ENCODE measurements around the gene ARHGEF28. TPM values are rescaled to one million over a fixed set of nuclear protein-coding genes. Genes with fewer than 3 reads are reported as not detected.

Gene ARHGEF28
- total RNA-seq, 3 donors from 2014 or later (not counting 1 experiment from before 2014, with no cell fraction given): 2.3 to 7.1 (median 5.8) TPM

DNA sequence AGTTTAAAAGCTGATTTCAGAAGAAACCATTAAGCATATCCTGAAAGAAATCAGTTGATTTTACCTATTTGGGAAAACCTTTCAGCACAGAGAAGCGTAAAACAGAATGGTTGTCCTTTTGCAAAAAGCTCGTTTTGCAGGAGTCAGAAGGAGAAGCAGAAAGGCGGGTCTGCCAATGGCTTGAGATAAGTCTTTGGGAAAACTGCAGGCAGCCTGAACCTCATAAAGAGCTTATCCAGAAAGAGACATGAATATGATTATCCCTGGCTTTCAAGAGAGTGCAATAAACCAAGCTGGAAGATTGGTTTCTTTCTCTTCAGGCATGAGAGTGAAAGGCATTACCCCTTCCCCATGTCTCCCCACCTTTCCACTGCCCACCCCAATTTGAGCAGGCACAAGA lies 353.3 kb downstream of the ARHGEF28 start:
- Histone ChIP-seq H3K27me3 (ENCODE audit: control insufficient read depth, insufficient read depth, low read length) (no peaks in the 10 kb centered on the region), H3K27ac (ENCODE audit: low read length) (no peak overlapping the region), H3K4me1 (ENCODE audit: control insufficient read depth, insufficient read depth, low read length) (no peaks in the 10 kb centered on the region), H3K9me3 (ENCODE audit: control insufficient read depth, insufficient read depth, low read length) (no peaks in the 10 kb centered on the region), H3K36me3 (ENCODE audit: control insufficient read depth, insufficient read depth, low read length) (no peaks in the 10 kb centered on the region), H3K4me3 (ENCODE audit: low read length) (no peak overlapping the region)
- no peaks in the 10 kb centered on the region for H3K9me3 Mint-ChIP-seq
- no peak for DNase-seq
- H3K27me3 Mint-ChIP-seq (ENCODE audit: low read depth in 2 of 2): peaks cover 0 to 24% of the 10 kb centered on the region in 2 donors
- 95% methylated on average over 3 of the region's 3 CpGs for WGBS (ENCODE audit: insufficient coverage)
- intact Hi-C loops (cut with micrococcal nuclease): no loop called here
- H3K4me1 Mint-ChIP-seq: no peaks in the 10 kb centered on the region
- TF ChIP-seq, protein P1, sequence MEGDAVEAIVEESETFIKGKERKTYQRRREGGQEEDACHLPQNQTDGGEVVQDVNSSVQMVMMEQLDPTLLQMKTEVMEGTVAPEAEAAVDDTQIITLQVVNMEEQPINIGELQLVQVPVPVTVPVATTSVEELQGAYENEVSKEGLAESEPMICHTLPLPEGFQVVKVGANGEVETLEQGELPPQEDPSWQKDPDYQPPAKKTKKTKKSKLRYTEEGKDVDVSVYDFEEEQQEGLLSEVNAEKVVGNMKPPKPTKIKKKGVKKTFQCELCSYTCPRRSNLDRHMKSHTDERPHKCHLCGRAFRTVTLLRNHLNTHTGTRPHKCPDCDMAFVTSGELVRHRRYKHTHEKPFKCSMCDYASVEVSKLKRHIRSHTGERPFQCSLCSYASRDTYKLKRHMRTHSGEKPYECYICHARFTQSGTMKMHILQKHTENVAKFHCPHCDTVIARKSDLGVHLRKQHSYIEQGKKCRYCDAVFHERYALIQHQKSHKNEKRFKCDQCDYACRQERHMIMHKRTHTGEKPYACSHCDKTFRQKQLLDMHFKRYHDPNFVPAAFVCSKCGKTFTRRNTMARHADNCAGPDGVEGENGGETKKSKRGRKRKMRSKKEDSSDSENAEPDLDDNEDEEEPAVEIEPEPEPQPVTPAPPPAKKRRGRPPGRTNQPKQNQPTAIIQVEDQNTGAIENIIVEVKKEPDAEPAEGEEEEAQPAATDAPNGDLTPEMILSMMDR (IDR thresholded peaks at IDR 0.05): no peak
- no peak overlapping the region for H3K4me3 Mint-ChIP-seq
- H3K27ac Mint-ChIP-seq: no peak overlapping the region
- ATAC-seq: no peak
- no peaks in the 10 kb centered on the region for H3K36me3 Mint-ChIP-seq

DNA sequence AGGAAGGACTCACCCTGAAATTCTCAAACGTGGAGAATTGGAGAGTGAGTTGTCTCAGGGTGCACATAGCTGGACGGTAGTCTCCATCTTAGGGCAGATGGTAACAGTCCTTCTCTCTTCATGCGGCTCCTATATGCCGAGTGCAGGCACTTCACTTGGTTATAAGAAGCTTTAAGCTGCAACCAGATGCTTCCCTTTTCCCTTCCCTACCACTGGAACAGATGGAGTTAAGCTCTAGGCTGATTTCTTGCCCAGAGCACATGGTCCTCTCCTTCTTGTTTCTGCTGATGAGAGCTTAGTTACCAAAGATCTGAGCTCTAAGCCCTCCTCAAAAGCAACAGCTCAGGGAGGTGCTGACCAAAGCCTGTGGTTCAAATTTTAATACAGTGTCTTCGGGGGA lies 355.7 kb downstream of the ARHGEF28 start:
- no peak overlapping the region for H3K4me3 ChIP-seq (ENCODE audit: low read length)
- TF ChIP-seq, protein P1 (IDR thresholded peaks at IDR 0.05): no peak
- no peaks in the 10 kb centered on the region for H3K9me3 Mint-ChIP-seq
- H3K27me3 ChIP-seq (ENCODE audit: control insufficient read depth, insufficient read depth, low read length): no peaks in the 10 kb centered on the region
- H3K27ac Mint-ChIP-seq: no peak overlapping the region
- no peaks in the 10 kb centered on the region for H3K36me3 ChIP-seq (ENCODE audit: control insufficient read depth, insufficient read depth, low read length)
- H3K4me1 Mint-ChIP-seq: no peaks in the 10 kb centered on the region
- no peak for ATAC-seq
- H3K36me3 Mint-ChIP-seq: no peaks in the 10 kb centered on the region
- 88% methylated on average over 5 of the region's 5 CpGs for WGBS (ENCODE audit: insufficient coverage)
- no peaks in the 10 kb centered on the region for H3K4me1 ChIP-seq (ENCODE audit: control insufficient read depth, insufficient read depth, low read length)
- H3K4me3 Mint-ChIP-seq: no peak overlapping the region
- intact Hi-C loops (cut with micrococcal nuclease): no loop called here
- no peak overlapping the region for H3K27ac ChIP-seq (ENCODE audit: low read length)
- H3K9me3 ChIP-seq (ENCODE audit: control insufficient read depth, insufficient read depth, low read length): no peaks in the 10 kb centered on the region
- H3K27me3 Mint-ChIP-seq (ENCODE audit: low read depth in 2 of 2): peaks cover 0 to 25% of the 10 kb centered on the region in 2 donors
- no peak for DNase-seq

DNA sequence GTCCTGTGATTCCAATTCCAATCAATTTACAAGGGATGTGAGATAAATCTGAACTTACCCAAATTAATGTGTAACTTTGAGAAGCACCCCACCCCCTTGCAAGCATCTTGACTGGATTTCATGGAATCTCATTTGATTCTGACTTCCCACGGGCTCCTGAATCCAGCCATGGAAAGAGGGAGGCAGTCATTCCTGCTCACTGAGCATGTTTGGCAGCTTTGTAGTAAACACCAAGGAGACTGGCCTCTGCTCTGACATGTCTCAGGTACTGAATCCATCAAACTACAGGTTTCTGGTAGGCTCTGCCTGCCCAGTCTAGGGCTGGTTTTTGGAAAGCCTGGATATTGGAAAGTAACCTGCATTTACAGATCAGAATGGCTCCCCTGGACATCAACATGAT lies 357.6 kb downstream of the ARHGEF28 start:
- H3K9me3 Mint-ChIP-seq: no peaks in the 10 kb centered on the region
- no peak overlapping the region for H3K4me3 Mint-ChIP-seq
- no peaks in the 10 kb centered on the region for H3K4me1 Mint-ChIP-seq
- DNase-seq (no peak), ATAC-seq (no peak)
- Histone ChIP-seq H3K9me3 (ENCODE audit: control insufficient read depth, insufficient read depth, low read length) (no peaks in the 10 kb centered on the region), H3K36me3 (ENCODE audit: control insufficient read depth, insufficient read depth, low read length) (no peaks in the 10 kb centered on the region), H3K27ac (ENCODE audit: low read length) (no peak overlapping the region), H3K27me3 (ENCODE audit: control insufficient read depth, insufficient read depth, low read length) (no peaks in the 10 kb centered on the region), H3K4me1 (ENCODE audit: control insufficient read depth, insufficient read depth, low read length) (no peaks in the 10 kb centered on the region), H3K4me3 (ENCODE audit: low read length) (no peak overlapping the region)
- H3K27ac Mint-ChIP-seq: no peak overlapping the region
- H3K27me3 Mint-ChIP-seq (ENCODE audit: low read depth in 2 of 2): peaks cover 0 to 15% of the 10 kb centered on the region in 2 donors
- intact Hi-C loops (cut with micrococcal nuclease): no loop called here
- no peaks in the 10 kb centered on the region for H3K36me3 Mint-ChIP-seq
- WGBS (ENCODE audit: insufficient coverage): 90% methylated on average over 1 of the region's 1 CpG
- TF ChIP-seq, protein P1 (IDR thresholded peaks at IDR 0.05): no peak

DNA sequence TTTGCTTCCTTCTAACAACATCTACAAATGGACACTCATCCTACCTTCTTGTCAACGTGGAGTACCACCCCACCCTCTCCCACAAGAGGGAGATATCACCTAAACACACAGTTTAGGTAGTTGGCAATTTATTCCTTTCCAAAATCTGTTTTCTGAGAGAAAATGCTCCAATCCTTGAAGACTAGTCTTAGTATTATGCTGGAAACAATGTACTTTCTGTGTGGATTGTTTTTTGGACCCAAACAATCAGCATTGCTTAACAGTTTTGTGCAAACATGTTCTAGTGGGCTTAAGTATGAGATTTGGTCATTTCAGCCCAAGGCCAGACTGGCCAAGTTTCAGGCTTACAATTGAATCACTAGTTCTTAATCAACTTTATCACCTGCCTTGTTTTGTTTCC lies 359.1 kb downstream of the ARHGEF28 start:
- no peaks in the 10 kb centered on the region for H3K36me3 Mint-ChIP-seq
- Histone ChIP-seq H3K36me3 (ENCODE audit: control insufficient read depth, insufficient read depth, low read length) (no peaks in the 10 kb centered on the region), H3K27ac (ENCODE audit: low read length) (no peak overlapping the region), H3K4me1 (ENCODE audit: control insufficient read depth, insufficient read depth, low read length) (no peaks in the 10 kb centered on the region), H3K4me3 (ENCODE audit: low read length) (no peak overlapping the region), H3K9me3 (ENCODE audit: control insufficient read depth, insufficient read depth, low read length) (no peaks in the 10 kb centered on the region), H3K27me3 (ENCODE audit: control insufficient read depth, insufficient read depth, low read length) (no peaks in the 10 kb centered on the region)
- intact Hi-C loops (cut with micrococcal nuclease): loop anchor here (1.0 kb wide), 1 partner anchor 664 kb away; no protein-coding TSS in a partner anchor
- ATAC-seq (no peak), DNase-seq (peak in 1 of 2 donors; percentile 2)
- 22% methylated on average over 1 of the region's 1 CpG for WGBS (ENCODE audit: insufficient coverage)
- no peaks in the 10 kb centered on the region for H3K9me3 Mint-ChIP-seq
- H3K4me1 Mint-ChIP-seq: no peaks in the 10 kb centered on the region
- H3K27me3 Mint-ChIP-seq (ENCODE audit: low read depth in 2 of 2): peaks cover 0 to 20% of the 10 kb centered on the region in 2 donors
- H3K4me3 Mint-ChIP-seq: no peak overlapping the region
- H3K27ac Mint-ChIP-seq: no peak overlapping the region
- TF ChIP-seq, protein P1 (IDR thresholded peaks at IDR 0.05): no peak
